GM21447 (cell line): ENCODE results near the gene SCN2A.

ENCODE experiments used
- ATAC-seq: cut with Tn5 transposase; IDR thresholded peaks from one replicate; pipeline ENCODE4 v1.9.1; 2021; ENCODE audit not compliant: unreplicated experiment

The SCN2A gene

DNA sequence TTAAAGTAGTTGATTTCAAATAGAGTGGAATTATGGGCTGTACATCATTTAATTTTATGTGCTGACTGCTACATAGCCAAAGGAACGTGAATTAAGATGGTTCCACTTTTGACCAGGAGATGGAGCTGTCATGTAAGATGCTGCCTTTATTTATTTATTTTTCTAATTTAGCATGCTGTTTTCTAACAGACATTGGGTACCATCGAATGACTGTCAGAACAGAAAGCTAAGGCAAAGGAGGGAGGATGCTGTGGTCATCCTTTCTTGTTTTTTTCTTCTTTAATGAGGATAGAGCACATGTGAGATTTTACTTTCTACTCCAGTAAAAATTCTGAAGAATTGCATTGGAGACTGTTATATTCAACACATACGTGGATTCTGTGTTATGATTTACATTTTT is at the start of gene SCN2A:
TSS of gene SCN2A (plus strand) at position 185 of the 400 bp plus-strand sequence. CDS start 56,410 bp downstream, outside the sequence.
- ATAC-seq, result no peak

DNA sequence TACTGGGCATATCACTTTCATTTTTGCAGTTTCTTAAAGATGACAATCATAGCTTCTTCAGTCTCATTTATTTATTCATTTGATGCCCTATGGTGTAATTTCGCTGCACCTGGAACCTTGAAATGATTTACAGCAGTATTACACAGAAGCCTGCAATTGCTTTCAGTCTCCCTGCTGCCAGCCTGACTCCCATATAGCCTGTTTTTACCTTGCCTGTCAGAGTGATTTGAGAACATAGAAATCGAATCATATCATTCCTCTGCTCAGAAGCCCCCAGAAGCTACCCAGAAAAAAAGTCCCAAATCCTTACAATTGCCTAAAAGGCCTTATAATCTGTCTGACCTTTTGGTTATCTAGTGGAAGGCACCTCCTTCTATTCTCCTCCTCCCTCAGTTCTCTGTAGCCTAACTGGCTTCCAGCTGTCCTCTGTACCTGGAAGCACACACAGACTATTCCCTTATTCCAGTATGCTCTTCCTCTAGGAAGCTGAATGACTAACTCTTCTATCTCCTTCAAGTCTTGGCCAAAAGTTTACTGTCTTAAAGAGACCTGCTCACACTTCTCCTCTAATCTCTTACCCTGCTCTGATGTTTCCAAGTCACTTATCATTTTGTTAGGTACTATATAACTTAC is 48.0 kb upstream of the SCN2A start:
- ATAC-seq, result no peak

DNA sequence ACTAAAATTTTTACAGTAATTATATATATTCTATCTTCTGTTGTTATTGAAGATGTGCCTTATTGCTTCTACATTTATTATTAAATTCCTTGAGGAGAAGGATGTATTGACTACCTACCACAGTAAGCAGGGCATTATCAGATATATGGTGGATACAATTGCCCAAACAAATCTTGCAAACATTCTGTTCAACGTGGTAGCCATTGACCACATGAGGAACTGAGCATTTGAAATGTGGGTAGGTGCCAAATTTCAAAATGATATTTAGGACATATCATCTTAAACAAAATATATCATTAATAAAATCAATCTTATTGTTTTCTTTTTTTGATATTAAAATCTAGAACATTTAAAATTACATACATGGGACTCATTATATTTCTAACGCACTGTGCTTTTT is 46.5 kb upstream of the SCN2A start:
- ATAC-seq, result peak; percentile 19

GRCh38 chr2:165193178-165193777 is 45.9 kb upstream of the SCN2A start:
- peak; percentile 95 for ATAC-seq

GRCh38 chr2:165196411-165196810 is 42.8 kb upstream of the SCN2A start:
- no peak for ATAC-seq

DNA sequence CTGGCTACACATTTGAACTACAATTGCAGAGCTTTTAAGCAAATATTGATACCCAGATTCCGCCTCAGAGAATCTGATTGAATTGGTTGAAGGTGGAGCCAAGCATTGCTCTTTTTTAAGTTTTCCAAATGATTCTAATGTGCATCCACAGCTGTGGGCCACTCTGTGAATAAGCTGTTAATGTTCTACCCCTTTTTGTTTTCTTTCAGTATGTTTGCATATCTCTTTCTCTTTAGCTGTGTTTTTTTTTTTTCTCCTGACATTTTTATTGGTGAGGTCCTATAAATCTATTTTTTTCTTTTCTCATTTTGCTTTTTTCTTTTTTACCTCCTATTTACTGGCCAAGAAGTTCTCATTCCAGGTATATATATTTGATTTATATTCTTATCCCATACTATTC is 41.9 kb upstream of the SCN2A start:
- no peak for ATAC-seq

GRCh38 chr2:165198181-165198580 is 41.0 kb upstream of the SCN2A start:
- ATAC-seq, result no peak

- ATAC-seq, result no peak
Observed at GRCh38 chr2:165202239-165202638, 37.0 kb upstream of the SCN2A start.

DNA sequence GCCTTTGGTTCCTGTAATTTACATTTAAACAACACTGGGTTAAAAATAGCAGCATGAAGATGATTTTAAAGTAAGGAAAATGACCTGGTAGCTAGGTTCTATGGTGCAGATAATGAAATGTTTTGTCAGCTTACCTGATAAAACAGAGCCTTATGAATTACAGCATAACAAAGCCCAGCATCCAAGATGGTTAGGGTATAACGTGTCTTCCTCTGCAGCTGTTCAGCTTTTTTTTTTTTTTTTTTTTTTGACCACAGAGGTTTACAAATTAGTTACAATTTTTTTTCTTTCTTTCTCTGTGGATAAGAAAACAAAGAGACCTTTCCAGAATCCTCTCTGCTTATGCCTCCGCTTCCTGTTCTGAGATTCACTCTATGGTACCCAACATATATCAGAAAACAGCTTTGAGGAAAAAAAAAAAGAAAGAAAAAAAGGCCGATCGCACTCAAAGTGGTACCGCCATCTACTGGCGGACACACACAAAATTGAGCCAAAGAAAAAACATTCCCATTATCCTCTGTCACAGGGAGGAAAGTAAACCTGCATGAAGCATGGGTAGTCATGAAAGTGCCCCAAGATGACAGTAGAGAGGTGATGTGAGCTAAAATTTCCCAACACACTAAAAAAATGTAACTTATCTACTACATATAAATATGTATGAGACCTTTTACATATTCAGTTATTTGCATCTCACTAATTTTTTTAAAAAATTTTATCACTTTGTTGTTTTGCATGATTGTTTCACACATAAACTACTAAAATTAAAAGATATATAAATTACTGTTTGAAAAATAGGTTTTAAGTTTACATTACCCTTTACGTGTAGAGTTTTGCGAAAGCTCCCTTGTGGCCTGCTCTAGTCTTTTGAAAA is 35.3 kb upstream of the SCN2A start, which contains the start of gene SCN3A:
TSS of gene SCN3A (minus strand) at position 362 of the 871 bp plus-strand sequence. CDS start 27,656 bp downstream, outside the sequence.
- peak; percentile 81 for ATAC-seq

- no peak for ATAC-seq
Observed at GRCh38 chr2:165205865-165206264, 33.3 kb upstream of the SCN2A start.

GRCh38 chr2:165208094-165208493 is 31.1 kb upstream of the SCN2A start:
- ATAC-seq, result no peak

GRCh38 chr2:165214093-165214492 is 25.1 kb upstream of the SCN2A start:
- ATAC-seq, result no peak

DNA sequence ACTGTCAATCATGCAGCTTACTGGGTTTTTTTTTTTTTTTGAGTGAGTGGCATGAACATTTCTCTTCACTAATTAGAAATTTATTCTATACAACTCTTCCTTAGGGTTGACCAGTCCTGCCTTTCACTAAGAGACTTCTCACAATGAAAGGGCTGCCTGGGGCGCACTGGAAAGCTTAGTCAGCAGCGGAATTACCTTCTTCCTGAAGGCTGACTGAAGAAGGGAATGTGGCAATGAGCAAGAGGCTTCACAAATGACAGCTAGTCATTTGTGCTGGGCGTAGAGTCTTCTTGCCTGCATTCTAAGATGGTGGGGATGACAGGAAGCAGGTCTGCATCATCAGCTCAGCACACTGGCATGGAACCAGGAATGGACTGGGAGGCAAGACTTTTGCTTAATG is 19.7 kb upstream of the SCN2A start:
- no peak for ATAC-seq

- ATAC-seq, result no peak
Observed at GRCh38 chr2:165224941-165225340, 14.3 kb upstream of the SCN2A start.

DNA sequence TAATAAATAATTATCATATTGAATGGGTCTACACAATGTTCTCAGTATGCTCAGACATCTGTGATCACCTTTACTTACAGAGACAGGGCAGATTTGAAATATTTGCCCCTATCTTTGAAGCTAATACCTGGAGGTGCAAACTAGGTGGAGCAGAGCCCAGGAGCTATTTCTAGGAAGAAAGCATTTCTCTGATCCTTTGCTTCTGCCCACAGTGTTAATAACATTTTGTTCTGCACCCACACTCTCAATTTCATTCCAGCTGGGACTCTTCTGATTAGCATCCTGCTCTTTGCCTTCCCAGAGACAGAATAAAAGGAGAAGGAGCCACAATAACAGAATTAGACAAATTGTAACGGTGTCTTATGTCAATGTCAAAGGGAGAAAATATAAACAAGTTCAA is 11.6 kb upstream of the SCN2A start:
- no peak for ATAC-seq

- ATAC-seq, result no peak
Observed at GRCh38 chr2:165237056-165237455, 2.2 kb upstream of the SCN2A start.

DNA sequence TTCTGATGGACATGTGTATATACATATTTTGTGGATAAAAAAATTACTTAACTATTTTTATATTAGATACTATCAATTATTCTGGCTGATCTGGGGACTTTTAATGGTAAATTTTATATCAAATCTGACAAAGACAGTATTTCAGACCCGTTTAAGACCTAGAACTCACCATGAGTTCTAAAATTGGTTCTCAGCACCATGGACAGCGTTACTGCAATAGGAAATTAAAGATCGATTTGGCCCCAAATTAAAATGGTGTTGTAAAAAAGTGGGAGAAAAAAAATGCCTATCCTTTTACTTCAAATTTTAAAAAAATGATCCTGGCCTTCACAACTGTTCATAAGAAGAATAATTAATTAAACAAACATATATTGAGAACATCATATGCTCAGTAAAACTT is 919 bp upstream of the SCN2A start:
- ATAC-seq, result no peak

DNA sequence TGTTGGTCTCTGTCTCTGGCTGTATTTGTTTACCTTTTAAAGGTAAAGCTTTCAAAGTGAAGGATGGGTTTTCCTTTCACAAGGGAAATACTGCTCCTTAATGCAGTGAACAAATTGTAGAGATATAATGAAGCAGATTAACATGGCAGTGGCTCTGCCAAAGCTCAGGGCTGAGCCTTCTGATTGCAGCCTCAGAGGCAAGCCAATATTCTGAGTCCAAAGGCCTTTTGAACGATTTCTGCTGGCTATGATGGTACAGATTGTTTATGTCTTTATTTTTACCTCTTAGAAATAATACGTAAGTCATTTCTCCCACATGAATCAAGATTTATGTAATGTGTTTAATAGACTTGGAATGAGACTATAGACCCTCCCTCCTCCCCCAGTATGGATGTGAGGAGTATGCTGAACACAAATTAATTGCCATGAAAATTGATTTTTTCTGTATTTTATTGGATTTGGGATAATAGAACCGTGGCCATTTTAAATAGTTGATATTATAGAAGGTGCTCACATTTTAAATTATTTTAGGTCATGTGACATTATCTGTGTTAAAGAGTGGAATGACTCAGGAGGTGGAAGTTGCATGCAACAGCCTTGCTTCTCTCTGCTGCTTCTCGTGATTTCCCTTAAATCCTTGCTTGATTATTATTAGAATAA is 772 bp downstream of the SCN2A start:
- ATAC-seq, result no peak

DNA sequence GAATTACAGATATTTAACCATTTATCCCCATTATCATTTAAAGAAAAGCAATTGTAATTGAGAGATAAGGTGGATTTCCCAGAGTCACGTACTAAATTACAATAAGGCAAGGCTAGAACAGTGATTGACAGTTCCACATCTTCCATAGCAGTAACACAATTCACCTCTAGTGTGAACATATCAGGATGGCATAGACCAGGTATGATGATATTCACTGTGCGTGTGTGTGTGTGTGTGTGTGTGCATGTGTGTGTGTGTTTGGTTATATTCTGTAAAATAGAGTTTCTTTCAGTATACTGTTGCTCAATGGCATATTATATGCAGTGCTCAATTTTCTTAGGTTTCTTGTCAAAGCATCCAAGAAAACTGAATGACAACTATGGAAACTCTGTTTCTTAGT is 1.7 kb downstream of the SCN2A start:
- ATAC-seq, result no peak

DNA sequence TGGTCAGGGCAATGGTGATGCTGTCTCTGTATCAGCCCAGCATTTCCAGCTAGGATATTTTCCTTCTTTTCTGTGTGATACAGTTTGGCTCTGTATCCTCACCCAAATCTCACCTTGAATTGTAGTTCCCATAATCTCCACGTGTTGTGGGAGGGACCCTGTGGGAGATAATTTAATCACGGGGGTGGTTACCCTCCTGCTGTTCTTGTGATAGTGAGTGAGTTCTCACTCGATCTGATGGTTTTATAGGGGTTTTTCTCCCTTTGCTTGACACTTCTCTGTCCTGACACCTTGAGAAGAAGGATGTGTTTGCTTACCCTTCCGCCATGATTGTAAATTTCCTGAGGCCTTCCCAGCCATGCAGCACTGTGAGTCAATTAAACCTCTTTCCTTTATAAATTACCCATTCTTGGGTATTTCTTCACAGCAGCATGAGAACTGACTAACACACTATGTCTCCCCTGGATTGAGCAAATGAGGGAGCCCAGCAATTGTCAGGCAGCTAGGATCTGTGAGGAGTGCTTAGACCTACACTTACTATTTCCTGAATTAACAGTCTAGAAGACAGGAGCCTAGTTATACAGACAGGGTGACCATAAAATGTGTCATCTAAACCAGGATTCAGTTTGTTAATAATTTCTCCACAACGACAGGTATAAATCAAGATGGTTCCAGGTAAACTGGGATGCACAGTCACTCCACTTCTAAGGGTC is 6.0 kb downstream of the SCN2A start:
- no peak for ATAC-seq

GRCh38 chr2:165248238-165248637 is 9.0 kb downstream of the SCN2A start:
- no peak for ATAC-seq
